Psoas muscle (tissue), 8 donors: ENCODE data around the gene B3GALT6. TPM values are rescaled to one million over a fixed set of nuclear protein-coding genes. Genes with fewer than 3 reads are reported as not detected.

ENCODE experiments used
- ATAC-seq, 4 donors: fragments of 200-7000 bp; cut with Tn5 transposase; one replicate each; pipeline ENCODE4 v1.9.1; 2020; ENCODE audit warnings: moderate library complexity in 3 of 4, mild to moderate bottlenecking in 2 of 4
- DNase-seq, 2 donors: peaks; one replicate each; pipeline ENCODE4 v3.0.0-alpha.2; 2020
- H3K27ac ChIP-seq: fragments of 200-600 bp; one replicate; pipeline ENCODE4 v1.8.0; 2022
- H3K27me3 ChIP-seq, 3 donors: fragments of 200-600 bp in 1 of 3; one replicate each; pipeline versions ENCODE4 v1.6.1 to v1.8.0; 2013 to 2022; ENCODE audit warnings: low read length in 2 of 3, mild to moderate bottlenecking in 2 of 3, moderate library complexity in 1 of 3; ENCODE audit not compliant: insufficient read depth in 3 of 3
- H3K36me3 ChIP-seq, 2 donors: fragments of 200-600 bp in 1 of 2; one replicate each; pipeline versions ENCODE4 v1.6.1 to v1.8.0; 2013 to 2022; ENCODE audit warnings: low read depth in 1 of 2, mild to moderate bottlenecking in 1 of 2, moderate library complexity in 1 of 2; ENCODE audit not compliant: insufficient read depth in 1 of 2
- H3K4me1 ChIP-seq: fragments of 200-600 bp; one replicate; pipeline ENCODE4 v1.8.0; 2022
- H3K4me3 ChIP-seq: fragments of 200-600 bp; one replicate; pipeline ENCODE4 v1.8.0; 2022; ENCODE audit warnings: mild to moderate bottlenecking
- H3K9me3 ChIP-seq: fragments of 200-600 bp; one replicate; pipeline ENCODE4 v1.8.0; 2022
- WGBS, 3 donors: extraction: QIAGEN DNeasy Blood & Tissue Kit; methylation state at CpG; one replicate each; pipeline versions ENCODE4 v1.1.6 to v1.1.7; 2013; 5-methylcytosine and 5-hydroxymethylcytosine counted together
- intact Hi-C, 2 donors: fragments of 100-400 bp; cut with DNase I; formaldehyde crosslinking; loops; one replicate each; pipeline versions ENCODE4 v1.11.0 to v1.14.2; 2022
- long read RNA-seq, 2 donors: library from polyadenylated mRNA; unstranded; transcript quantifications; one replicate each; pipeline ENCODE4 v2.0.0, GENCODE V29; 2021
- polyA plus RNA-seq, 3 donors: library from polyadenylated mRNA; stranded (reverse); fragments of 200-250 nt; gene quantifications; one replicate each; pipeline ENCODE4 v1.2.3, GENCODE V29; 2013
- total RNA-seq, 4 donors: library from RNA; stranded (reverse); fragmentation: NEBNext Ultra II Directional in 2 of 4; extraction: Animal tissue kit (Norgen Biotek cat#: 25700) in 2 of 4; gene quantifications; one replicate each; pipeline versions ENCODE4 v1.2.1 to v1.2.4, GENCODE V29; 2021 to 2023
- TF ChIP-seq, protein P1 (sequence below): fragments of 200-600 bp; IDR thresholded peaks from one replicate; pipeline ENCODE4 v1.8.0; 2022; ENCODE audit warnings: antibody characterized with exemption
- donor health status: healthy with polysubstance abuse.
- donor health status: DM: no; HTN: no; CAD: no; lungs with moderate emphysema.
- donor health status: Bipolar disorder and iron deficiency.
- donor health status: healthy.
- donor health status: DM: yes; HTN: yes; CAD: no.
- donor health status: DM: no; HTN: no; CAD: no.
- donor health status: DM: no; HTN: no; CAD: no.
- donor health status: DM: yes; HTN: yes; CAD: no.

The B3GALT6 gene
- total RNA-seq (10 to 100 TPM in 3 of 4 donors, 1 to 10 TPM in 1; 8.9 to 13.7 (median 11.1) TPM), polyA plus RNA-seq (10 to 100 TPM in 2 of 3 donors, 1 to 10 TPM in 1; 7.7 to 30.3 (median 15.6) TPM)
- long read RNA-seq, donor 1, transcript B3GALT6-202 (1 exons, 2,816 nt): minor isoform, 19 of 43 reads
- long read RNA-seq, donor 1, transcript B3GALT6-201 (1 exons, 2,783 nt): major isoform, 24 of 43 reads
- long read RNA-seq, donor 1, partial matches to known transcripts: 0 of 43 reads
- long read RNA-seq, donor 1, other reads (novel, unspliced or antisense): 0 of 43 reads
- long read RNA-seq, donor 2, transcript B3GALT6-201 (1 exons, 2,783 nt): major isoform, 51 of 87 reads
- long read RNA-seq, donor 2, transcript B3GALT6-202 (1 exons, 2,816 nt): minor isoform, 36 of 87 reads
- long read RNA-seq, donor 2, partial matches to known transcripts: 0 of 87 reads
- long read RNA-seq, donor 2, other reads (novel, unspliced or antisense): 0 of 87 reads

DNA sequence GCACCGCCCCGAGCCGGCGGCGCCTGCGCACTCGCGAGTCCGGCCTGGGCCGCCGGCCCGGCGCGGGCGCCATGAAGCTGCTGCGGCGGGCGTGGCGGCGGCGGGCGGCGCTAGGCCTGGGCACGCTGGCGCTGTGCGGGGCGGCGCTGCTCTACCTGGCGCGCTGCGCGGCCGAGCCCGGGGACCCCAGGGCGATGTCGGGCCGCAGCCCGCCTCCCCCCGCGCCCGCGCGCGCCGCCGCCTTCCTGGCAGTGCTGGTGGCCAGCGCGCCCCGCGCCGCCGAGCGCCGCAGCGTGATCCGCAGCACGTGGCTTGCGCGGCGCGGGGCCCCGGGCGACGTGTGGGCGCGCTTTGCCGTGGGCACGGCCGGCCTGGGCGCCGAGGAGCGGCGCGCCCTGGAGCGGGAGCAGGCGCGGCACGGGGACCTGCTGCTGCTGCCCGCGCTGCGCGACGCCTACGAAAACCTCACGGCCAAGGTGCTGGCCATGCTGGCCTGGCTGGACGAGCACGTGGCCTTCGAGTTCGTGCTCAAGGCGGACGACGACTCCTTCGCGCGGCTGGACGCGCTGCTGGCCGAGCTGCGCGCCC is at the start of gene B3GALT6:
TSS of gene B3GALT6 (plus strand) at position 30 of the 588 bp plus-strand sequence. CDS start at position 72, 42 bp downstream.
- ATAC-seq: no peak
- peak within 1 kb of the TSS; percentile 91 for H3K4me3 ChIP-seq
- peaks cover 7 to 18% of the 10 kb centered on the region in 2 donors for H3K36me3 ChIP-seq
- peak within 1 kb of the TSS; percentile 96 for H3K27ac ChIP-seq
- peaks cover 24% of the 10 kb centered on the region for H3K4me1 ChIP-seq
- peaks cover 7% of the 10 kb centered on the region for H3K9me3 ChIP-seq
- WGBS, 3 donors: 0 to 12% (median 7%) methylated on average over 39 to 100 of the region's 100 CpGs
- peaks cover 0 to under 1% (median 0%) of the 10 kb centered on the region in 3 donors for H3K27me3 ChIP-seq
- intact Hi-C loops: loop anchor here (5.0 kb wide), 1 partner anchor 40 kb away; the partner anchor contains the start of gene UBE2J2 (in 2 of the 2)
- TF ChIP-seq, protein P1, sequence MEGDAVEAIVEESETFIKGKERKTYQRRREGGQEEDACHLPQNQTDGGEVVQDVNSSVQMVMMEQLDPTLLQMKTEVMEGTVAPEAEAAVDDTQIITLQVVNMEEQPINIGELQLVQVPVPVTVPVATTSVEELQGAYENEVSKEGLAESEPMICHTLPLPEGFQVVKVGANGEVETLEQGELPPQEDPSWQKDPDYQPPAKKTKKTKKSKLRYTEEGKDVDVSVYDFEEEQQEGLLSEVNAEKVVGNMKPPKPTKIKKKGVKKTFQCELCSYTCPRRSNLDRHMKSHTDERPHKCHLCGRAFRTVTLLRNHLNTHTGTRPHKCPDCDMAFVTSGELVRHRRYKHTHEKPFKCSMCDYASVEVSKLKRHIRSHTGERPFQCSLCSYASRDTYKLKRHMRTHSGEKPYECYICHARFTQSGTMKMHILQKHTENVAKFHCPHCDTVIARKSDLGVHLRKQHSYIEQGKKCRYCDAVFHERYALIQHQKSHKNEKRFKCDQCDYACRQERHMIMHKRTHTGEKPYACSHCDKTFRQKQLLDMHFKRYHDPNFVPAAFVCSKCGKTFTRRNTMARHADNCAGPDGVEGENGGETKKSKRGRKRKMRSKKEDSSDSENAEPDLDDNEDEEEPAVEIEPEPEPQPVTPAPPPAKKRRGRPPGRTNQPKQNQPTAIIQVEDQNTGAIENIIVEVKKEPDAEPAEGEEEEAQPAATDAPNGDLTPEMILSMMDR: no peak
- no peak for DNase-seq

DNA sequence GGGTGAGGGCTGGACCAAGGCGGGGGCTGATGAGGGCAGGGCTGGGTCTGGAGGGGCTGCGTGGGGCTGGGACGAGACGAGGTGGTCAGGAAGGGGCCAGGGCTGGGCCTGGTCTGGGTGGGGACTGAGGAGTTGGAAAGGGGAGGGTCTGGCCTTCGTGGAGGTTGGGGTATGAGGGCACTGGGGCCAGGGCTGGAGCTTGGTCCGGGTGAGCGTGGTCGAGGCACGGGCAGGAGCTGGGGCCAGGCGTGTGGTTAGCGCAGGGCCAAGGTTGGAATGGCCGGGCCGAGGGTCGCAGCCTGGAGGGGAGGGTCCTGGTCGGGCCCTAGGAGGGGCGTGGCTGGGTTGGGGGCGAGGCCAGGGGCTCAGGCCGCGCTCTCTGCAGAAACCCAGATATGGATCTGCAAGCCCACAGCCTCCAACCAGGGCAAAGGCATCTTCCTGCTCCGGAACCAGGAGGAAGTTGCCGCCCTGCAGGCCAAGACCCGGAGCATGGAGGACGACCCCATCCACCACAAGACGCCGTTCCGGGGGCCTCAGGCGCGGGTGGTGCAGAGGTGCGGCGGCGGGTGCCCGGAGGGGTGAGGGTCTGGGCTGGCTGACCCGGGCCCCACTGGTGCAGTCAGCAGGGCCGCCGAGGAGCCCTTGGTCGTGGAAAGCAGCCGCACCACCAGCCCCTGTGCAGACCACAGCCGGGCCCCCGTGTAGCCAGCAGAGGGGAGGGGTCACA is 49.4 kb upstream of the B3GALT6 start:
- Histone ChIP-seq H3K4me1 (no peaks in the 10 kb centered on the region), H3K36me3 (no peaks in the 10 kb centered on the region), H3K4me3 (no peak overlapping the region), H3K27me3 (peaks cover 0 to 37% (median 7%) of the 10 kb centered on the region in 3 donors), H3K27ac (no peak overlapping the region), H3K9me3 (no peaks in the 10 kb centered on the region)
- DNase-seq: peak in 1 of 2 donors; percentile 17
- TF ChIP-seq, protein P1: no peak
- ATAC-seq: peak in 3 of 4 donors; percentile 12 to 45 (median 21)
- intact Hi-C loops: no loop called here
- 64 to 76% (median 65%) methylated on average over 33 to 39 of the region's 39 CpGs for WGBS, 3 donors

DNA sequence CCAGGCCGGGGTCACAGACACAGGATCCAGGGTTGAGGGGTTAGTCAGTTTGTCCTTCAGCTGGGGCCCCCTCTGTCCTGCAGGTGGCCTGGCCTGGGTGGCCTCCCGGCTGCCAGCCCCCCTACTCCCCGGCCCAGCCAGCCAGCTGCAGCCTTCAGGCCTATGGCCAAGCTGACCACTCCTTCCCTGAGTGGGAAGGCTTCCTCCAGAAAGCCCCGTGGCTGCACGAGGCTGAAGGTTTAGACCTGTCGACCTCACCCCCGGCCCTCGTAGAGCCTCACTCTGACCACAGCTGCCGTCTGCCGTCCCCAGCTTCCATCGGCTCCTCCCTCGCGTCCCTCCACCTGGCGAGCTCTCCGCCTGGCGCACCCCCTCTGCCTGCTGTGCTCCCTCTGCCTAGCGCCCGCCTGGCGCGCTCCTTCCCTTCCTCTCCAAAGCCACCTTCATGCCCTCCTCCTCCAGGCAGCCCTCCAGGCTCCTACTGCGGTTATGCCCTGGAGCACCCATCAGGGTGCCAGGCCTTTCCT is 48.8 kb upstream of the B3GALT6 start:
- DNase-seq (peak; percentile 10 to 48), ATAC-seq (peak in 1 of 4 donors; percentile 9)
- Histone ChIP-seq H3K27ac (no peak overlapping the region), H3K27me3 (peaks cover 0 to 33% (median 2%) of the 10 kb centered on the region in 3 donors), H3K4me3 (no peak overlapping the region), H3K9me3 (no peaks in the 10 kb centered on the region), H3K36me3 (no peaks in the 10 kb centered on the region), H3K4me1 (no peaks in the 10 kb centered on the region)
- intact Hi-C loops: no loop called here
- WGBS, 3 donors: 53 to 58% (median 55%) methylated on average over 20 to 21 of the region's 21 CpGs
- TF ChIP-seq, protein P1: no peak

DNA sequence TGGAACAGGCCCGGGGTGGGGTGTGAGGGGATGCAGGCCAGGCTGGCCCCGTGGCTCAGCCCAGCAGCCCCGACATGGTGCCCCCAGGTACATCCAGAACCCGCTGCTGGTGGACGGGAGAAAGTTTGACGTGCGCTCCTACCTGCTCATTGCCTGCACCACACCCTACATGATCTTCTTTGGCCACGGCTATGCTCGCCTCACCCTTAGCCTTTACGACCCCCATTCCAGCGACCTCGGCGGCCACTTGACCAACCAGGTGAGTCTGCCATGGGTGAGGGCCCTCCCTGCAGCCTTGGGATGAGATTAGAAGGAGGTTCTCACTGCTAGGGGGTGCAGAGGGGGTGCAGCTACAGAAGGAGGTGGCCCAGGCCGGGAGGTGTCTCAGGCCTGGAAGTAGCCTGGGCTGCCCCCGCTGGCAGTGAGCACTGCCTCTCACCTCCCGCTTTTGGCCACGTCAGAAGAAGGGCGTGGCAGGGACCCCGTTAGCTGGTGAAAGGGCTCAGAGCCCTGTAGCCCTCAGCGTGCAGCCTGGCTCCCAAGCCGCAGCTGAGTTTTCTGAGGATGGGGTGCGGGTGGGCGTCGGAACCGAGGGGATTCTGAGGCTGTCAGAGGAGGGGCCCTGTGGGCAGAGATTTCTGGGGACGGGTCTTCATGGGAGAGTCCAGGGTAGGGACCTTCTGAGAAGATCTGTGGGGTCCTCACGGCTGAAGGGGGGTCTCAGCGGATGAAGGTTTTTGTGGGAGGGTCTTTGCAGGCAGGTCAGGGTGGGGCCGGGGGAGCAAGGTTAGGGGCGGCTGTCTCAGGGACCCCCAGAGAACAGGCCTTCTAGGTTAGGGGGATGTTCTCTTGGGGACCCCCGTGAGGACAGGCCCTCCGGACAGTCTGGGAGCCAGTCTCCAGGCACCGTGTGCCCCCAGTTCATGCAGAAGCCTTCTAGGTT is 47.9 kb upstream of the B3GALT6 start:
- DNase-seq (peak in 1 of 2 donors; percentile 12), ATAC-seq (no peak)
- H3K27me3 ChIP-seq: peaks cover 0 to 30% (median 2%) of the 10 kb centered on the region in 3 donors
- intact Hi-C loops: no loop called here
- no peak overlapping the region for H3K27ac ChIP-seq
- H3K36me3 ChIP-seq: no peaks in the 10 kb centered on the region
- H3K4me3 ChIP-seq: no peak overlapping the region
- H3K9me3 ChIP-seq: no peaks in the 10 kb centered on the region
- WGBS, 3 donors: 86 to 90% (median 89%) methylated on average over 30 to 32 of the region's 33 CpGs
- H3K4me1 ChIP-seq: no peaks in the 10 kb centered on the region
- TF ChIP-seq, protein P1: no peak
